HG03571 (cell line): ENCODE results near the gene PCDH9.
A peak's percentile ranks its signal among the peaks of the same experiment; 100 is the strongest.

Experiments
- ATAC-seq: cut with Tn5 transposase; IDR thresholded peaks from one replicate; pipeline ENCODE4 v1.9.1; 2021; ENCODE audit not compliant: unreplicated experiment

PCDH9 gene, protein sequence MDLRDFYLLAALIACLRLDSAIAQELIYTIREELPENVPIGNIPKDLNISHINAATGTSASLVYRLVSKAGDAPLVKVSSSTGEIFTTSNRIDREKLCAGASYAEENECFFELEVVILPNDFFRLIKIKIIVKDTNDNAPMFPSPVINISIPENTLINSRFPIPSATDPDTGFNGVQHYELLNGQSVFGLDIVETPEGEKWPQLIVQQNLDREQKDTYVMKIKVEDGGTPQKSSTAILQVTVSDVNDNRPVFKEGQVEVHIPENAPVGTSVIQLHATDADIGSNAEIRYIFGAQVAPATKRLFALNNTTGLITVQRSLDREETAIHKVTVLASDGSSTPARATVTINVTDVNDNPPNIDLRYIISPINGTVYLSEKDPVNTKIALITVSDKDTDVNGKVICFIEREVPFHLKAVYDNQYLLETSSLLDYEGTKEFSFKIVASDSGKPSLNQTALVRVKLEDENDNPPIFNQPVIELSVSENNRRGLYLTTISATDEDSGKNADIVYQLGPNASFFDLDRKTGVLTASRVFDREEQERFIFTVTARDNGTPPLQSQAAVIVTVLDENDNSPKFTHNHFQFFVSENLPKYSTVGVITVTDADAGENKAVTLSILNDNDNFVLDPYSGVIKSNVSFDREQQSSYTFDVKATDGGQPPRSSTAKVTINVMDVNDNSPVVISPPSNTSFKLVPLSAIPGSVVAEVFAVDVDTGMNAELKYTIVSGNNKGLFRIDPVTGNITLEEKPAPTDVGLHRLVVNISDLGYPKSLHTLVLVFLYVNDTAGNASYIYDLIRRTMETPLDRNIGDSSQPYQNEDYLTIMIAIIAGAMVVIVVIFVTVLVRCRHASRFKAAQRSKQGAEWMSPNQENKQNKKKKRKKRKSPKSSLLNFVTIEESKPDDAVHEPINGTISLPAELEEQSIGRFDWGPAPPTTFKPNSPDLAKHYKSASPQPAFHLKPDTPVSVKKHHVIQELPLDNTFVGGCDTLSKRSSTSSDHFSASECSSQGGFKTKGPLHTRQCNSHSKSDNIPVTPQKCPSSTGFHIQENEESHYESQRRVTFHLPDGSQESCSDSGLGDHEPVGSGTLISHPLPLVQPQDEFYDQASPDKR (N-terminal part only)

DNA sequence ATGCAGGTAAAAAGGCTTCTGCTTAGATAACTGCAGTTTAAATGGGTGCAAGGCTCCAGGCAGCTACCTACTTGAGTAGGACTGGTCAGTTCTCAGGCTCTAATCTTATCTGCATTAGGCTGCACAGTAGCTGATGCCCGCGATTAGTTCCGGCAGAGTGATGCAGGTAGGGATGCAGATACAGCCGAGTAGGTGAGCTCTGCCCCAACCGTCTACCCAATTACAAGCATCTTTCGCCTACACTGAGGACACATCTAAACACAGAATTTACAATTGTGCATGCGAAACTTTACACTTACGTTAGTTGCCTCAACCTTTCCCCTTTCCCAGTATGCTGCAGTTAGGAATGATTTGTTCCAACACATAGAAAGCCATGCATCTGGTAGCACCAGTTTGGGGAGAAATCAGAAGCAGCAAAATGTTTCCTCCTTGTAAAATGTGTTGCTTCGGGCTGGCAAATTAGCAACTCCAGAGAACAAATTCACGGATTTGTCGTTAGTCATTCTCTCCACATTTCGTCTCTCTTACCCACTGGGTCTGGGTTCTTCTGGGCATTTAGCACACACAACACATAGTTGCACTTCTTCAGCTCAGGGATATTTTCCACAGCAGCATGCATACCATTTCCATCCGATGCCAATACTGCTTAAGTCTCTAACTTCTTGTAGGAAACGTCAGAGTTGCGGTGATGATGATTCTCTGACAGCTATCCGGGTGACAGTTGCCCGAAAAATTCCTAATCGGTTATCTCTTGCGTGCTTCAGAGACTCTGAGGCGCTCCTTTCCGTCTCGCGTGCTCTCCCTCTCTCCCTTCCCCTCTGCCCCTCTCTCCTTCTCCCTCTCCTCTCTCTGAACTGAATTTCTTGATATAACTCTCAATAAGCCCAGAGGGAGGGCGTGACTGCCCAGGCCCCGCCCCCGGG lies at the start of gene PCDH9:
PCDH9 (minus strand) TSS at position 856 of the 923 bp plus-strand sequence. CDS start 1,896 bp downstream, outside the sequence.
- ATAC-seq, result no peak

DNA sequence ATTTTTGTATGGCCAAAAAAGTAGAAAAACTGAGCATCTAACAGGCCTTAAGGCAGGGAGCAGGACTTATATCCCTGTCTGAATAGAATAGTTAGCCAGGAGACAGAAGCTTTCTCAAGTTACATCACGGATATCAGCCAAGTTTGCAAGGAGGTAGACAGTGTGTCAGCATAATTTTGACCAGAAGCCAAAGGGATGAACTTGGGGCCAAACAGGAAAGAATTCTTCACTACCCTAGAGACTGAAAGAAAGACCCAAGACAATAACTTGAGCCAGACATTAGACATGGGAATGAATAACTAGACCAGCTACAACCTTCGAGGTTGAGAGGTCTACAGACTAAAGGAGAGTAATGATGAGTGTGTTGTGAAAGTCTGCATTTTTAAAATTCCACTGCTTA lies 48.1 kb upstream of the PCDH9 start:
- ATAC-seq, result no peak

DNA sequence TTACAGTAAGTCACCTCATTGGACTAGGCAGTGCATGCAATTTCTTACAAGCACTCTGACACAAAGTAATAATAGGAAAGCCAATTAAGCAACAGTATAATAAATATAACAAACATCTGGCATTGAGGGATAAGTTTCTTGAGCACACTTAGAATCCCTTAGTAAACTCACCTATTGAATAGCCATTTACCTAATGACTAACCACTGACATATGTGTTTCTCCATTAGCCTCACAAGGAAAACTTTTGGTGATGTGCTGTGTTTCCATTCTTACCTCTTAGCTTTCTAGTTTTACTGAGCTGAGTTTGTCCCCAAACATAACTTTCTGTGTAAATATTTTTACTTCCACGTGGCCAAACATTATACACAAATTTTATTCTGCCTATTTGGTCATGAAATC lies 47.4 kb upstream of the PCDH9 start:
- no peak for ATAC-seq

DNA sequence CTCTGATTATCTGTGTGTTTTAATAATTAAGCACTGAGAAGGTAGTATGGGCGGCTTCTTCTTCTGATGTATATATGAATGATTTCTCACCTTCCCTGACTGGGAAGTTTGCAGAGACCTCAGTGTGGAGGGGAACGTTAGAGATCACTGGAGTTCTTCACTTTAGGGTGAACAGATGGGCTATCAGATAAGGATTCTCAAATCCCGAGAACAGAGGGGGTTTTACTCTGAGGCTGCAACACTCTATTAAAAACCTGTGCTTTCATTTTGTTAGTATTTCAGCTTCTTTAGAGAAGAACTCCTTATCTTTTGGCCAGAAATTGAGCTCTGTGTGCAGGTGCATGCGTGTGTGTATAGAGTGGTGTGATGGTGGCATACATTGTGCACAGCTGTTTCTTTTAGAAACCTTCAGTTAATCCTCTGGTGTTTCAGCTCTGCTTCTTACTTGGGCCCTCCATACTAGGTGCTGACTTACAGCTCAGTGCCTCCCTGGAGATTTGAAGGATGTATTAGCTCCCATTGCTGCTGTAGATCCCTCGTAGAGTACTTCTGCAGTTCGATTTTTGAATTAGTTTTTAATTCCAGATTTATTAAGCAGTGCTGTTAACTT lies 45.3 kb upstream of the PCDH9 start:
- no peak for ATAC-seq

DNA sequence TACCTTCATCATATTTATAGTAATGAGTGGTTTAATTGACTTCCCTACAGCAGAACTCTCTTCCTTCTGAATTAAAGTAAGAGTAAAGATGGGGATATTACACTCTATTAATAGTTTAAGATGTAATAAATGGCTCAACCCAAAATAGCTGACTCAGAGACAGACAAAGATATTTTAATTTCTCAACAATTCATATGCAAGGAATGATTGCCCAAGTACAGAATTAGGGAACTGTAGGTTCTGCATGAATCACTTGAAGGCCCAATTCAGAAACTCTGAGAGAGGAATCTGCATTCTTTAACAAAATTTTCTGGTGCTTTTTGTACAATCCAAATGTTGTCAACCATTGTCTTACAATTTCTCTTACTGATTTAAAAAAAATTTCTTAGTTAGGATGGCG lies 42.9 kb upstream of the PCDH9 start:
- no peak for ATAC-seq

DNA sequence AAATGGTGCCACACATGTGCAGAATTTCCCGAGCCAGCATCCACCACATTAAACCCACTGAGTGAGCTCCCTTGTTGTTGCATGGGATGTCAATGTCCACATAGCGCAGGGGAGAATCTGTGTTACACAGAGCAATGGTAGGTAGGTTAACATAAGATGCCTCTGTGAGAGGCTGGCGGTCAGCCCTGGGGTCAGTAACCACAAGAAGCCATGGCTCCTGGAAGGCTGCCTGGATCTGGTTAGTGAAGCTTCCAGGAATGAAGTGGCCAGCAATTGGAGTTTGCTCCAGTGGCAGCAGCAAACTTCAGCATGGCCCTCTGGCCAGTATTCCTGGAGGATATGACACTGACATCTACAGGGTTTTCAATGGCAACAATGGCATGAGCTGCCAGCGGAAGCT lies 37.0 kb upstream of the PCDH9 start:
- no peak for ATAC-seq

DNA sequence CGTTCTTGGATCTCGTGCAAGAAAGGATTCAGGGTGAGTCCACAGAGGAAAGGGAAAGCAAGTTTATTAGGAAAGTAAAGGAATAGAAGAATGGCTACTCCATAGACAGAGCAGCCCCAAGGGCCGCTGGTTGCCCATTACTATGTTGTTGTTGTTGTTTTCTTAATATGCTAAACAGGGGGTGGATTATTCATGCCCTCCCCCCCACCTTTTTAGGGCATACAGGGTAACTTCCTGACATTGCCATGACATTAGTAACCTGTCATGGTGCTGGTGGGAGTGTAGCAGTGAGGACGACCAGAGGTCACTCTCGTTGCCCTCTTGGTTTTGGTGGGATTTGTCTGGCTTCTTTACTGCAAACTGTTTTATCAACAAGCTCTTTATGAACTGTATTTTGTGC lies 29.1 kb upstream of the PCDH9 start:
- no peak for ATAC-seq

DNA sequence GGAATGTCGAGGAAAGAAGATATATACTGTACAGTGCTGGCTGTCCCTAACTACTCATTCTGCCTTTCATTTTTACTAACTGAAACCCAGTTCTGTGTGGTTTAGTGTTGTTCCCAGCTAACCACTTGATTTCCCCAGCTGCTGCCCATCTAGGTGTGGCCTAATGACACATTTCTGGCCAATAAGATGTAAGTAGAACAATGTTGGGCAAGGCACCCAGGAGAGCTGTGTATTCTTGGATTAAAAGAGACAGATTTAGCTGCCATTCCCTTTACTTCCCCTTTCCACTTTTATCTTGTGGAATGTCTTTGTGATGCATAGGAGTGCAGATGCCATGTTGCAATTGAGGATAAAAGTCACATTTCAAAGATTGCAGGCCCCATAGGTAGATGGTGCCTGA lies 28.3 kb upstream of the PCDH9 start:
- no peak for ATAC-seq

DNA sequence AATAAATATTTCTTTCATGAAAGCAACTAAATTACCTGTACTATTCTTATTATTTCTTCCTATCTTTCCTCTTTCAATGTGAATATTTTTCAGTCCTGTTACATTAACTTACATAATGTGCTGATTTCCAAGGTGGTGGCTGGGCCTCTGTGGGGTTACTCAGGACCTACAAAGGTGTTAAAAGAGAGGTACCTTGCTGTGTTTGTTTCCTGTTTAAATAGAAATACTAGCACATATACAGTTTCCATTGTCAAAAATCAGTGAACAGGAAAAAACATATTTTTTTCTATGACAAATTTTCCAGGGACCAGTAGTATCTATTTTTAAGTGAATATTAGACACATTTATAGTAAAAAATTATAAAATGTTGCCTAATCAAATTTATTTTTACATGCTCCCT lies 8.7 kb upstream of the PCDH9 start:
- ATAC-seq, result no peak

DNA sequence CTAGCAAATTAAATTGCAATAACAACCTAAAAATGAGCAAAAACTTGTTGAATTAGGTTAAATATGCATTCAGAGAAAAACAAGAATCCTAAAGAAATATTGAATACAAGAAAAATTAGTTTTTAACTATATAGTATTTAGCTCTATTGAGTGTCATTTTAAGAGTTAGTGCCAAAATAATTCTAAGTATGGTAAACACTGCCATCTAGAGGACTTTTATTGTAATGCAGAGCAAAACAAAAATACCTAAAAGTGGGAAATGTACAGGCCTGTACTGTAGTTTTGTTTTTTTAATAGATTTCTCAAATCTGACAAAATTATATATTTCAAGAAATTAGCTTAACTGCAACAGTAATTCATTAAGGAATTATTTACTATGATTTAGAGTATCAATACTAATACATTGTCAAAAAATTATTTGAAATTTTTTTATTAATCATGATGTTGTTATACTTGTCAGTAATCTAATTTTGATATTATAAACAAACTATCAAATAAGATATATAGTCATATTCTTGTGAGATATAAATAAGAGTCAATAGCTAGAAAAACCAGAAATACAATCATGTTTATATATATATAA lies 8.2 kb upstream of the PCDH9 start:
- peak; percentile 74 for ATAC-seq

DNA sequence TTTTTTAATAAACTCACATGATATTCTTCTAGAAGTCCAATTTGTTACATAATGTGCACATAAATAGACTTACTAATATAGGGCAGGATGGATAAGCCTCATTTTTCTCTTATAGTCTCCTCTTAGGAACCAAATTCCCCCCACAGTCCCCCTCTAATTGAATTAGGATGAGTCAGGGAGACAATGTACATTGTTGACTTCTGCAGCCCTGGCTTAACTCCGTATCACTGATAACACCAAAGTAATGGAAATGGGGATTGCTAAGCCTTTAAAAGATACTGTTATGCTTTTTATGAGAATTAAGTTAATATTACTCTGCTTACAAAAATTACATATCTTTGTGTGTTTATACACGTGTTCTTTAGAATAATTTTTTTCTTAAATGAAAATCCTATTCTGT lies 5.1 kb upstream of the PCDH9 start:
- no peak for ATAC-seq

DNA sequence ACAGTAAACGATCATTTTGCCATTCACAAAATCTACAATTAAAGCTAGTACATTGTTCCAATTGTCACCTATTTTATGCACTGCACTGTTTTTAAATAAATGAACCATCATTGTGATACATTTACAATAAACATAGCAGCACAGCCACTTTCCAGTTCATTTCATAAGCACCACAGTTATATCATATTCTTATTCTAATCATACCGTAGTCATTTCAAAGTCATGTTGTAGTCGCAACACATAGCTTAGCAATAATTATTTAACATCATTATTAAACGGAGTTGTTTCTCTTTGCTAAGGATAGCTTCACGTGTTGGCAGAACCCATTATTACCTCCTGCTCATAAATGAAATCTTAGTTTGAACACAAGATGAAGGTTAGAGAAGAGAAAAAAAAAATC lies 2.2 kb upstream of the PCDH9 start:
- no peak for ATAC-seq

DNA sequence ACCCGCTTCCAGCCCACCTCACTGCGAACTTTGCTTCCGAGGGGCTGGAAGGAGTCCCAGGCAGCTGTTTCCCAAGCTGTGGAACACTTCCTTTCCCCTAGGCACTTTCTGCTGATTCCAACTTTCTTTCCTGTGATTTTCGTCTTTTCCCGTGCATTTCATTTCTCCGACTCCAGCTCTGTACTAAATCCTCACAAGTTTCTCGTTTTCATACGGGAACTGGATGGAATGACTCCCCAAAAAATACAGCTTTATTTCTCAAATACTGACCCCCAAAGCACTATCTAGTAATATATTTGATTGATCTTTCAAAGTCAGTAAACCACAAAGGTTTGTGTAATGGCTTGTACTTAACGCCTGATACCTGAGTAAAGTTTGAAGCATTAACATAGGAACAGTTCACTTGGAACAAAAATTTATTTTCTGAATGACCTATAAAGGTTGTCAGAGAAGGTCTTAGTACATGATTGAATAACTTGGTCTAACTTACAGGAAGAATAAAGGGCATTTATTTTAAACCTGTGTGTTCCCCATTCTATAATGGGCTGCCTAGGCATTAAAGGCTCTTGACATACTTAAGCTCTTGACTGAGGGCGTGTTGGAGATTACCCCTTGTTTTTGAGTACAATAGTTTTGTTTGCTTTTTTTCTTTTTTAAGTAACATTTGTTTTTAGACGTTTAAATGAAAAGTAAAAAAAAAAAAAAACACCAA lies 1.3 kb upstream of the PCDH9 start:
- no peak for ATAC-seq

DNA sequence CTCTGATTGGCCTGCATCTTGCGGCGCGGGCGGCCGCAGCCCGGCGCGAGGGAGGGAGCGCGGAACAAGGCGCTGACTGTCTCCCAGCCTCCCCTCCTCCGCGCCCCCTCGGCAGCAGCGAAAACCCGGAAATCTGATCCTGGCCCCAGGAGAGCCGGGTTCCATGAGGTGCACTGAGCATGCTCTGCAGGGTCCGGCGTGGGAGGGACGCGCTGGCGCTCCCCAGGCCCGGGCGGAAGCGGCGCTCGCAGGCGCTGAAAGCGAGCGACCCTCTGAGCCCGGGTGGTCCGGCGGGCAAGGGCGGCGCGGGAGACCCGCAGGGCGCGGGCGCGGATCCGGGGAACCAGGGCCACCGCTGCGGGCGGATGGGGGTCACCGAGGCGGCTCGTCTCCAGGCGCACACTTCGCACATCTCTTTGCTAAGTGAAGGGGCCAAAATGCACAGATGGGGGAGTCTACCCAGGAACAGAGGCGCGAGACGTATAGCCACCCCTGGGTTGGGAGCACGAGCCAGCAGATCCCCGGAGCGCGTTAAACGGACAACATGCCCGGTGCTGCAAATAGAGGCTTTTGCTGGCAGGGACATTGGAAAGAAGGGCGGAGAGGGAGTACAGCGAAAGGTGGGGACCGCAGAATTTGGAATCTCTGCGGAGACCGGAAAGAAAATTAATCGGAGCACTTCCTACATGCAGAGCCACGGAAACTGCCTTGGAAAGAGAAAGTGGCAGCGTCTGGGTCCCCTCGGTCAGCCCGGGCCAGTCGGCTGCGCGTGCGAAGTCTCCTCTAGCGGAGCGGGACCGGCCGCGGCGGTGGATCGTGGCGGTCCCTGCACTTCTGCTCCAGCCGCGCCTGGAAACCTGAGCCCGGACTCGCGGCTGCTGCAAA lies 510 bp upstream of the PCDH9 start:
- peak; percentile 100 for ATAC-seq

DNA sequence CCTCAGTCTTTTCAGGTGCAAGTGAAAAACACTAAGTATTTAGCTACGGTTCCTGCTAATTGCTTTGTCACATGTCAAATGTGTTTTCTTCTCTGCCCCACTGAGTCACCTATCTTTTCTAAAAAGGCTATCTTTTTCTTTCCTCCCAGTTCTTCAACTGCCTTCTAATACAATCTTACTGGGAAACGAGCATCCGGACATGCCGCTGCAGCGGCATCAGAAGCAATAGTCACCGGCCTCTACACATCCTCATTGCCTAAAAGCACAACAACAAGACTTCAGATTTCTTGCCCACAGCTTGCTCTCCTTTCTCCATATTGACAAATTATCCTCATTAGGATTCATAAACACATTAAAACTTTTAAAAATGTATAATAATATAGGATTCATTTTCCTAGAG lies 1.2 kb downstream of the PCDH9 start:
- ATAC-seq, result no peak

DNA sequence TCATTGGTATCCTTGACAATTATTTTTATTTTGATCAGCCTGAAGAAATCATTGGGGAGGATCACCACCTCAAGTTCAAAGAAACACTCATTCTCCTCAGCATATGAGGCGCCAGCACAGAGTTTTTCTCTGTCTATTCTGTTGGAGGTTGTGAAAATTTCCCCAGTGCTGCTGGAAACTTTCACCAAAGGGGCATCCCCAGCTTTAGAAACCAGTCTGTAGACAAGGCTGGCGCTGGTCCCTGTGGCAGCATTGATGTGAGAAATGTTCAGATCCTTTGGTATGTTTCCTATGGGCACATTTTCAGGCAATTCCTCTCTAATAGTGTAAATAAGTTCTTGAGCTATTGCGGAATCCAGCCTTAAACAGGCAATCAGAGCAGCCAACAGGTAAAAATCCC lies 2.1 kb downstream of the PCDH9 start:
- no peak for ATAC-seq

DNA sequence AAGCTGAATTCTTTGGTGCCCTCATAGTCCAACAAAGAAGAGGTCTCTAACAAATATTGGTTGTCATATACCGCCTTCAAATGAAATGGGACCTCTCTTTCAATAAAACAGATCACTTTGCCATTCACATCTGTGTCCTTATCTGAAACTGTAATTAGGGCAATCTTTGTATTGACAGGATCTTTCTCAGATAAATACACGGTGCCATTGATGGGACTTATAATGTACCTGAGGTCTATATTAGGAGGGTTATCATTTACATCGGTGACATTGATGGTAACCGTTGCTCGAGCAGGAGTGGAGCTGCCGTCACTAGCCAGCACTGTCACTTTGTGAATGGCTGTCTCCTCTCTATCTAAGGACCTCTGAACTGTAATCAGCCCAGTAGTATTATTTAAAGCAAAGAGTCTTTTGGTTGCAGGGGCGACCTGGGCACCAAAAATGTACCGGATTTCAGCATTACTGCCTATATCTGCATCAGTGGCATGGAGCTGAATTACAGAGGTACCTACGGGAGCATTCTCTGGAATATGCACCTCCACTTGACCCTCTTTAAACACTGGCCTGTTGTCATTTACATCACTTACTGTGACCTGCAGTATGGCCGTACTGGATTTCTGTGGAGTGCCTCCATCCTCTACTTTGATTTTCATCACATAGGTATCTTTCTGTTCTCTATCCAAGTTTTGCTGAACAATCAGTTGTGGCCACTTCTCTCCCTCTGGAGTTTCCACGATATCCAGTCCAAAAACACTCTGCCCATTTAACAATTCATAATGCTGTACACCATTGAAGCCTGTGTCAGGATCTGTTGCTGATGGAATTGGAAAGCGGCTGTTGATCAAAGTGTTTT lies 2.8 kb downstream of the PCDH9 start:
- no peak for ATAC-seq
